ENCODE data around the gene GOLT1A. TPM values are rescaled to one million over a fixed set of nuclear protein-coding genes. Genes with fewer than 3 reads are reported as not detected.

GOLT1A gene, protein sequence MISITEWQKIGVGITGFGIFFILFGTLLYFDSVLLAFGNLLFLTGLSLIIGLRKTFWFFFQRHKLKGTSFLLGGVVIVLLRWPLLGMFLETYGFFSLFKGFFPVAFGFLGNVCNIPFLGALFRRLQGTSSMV
- 7.0 and 9.7 TPM in 2 replicates for total RNA-seq (ENCODE audit: low replicate concordance)
- long read RNA-seq, partial matches to known transcripts: 0 of 2 reads
- long read RNA-seq, other reads (novel, unspliced or antisense): 0 of 2 reads

DNA sequence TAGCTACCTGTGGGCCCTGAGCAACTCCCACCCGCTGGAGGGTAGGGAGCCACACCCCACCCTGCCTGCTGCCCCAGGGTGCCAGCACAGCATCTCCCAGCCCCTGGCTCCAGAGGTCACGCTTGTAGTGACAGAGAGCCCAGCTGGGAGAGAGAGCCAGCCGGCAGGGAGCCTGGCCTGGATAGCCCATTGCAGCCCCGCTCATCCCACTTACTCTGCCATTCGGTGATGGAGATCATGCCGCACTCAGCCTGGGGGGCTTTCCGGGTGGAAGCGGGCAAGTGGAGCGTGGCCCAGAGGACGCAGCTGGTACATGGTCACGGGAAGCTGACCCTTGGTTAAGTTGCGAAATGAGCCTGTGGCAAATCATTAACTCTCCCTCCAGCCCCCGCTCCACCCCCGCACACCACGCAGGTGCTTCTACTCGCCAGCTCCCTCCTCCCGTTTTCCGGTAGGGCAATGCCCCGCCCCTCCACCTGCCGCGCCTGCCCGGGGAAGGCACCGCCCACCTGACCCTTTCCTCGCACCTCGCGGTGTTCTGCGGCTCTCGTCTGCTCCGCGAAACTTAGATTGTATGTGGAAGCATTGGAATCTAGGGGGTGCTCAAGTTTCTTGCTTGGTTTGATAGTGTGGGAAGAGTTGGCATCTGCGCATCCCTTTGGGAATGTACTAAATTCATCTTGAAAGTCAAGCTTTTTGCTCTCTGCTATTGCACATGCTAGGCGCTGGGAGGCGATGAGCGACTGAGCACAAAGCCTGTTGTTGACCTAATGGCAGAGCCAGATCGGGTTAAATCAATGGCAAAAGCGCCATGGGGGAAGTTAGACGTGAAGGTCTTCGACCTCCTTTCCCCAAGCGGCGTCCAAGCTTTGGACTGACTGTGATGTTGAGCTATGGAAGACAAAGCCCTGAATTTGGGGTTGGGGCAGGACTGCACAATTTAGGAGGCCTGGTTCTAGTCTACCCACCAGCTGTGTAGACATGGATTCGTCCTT is at the start of gene GOLT1A:
Gene GOLT1A, minus strand, starts transcription at position 321 of the 995 bp plus-strand sequence. Its CDS starts 82 bp downstream, at position 239.
- Mint-ChIP-seq H3K9me3 (no peaks in the 10 kb centered on the region), H3K36me3 (no peaks in the 10 kb centered on the region), H3K27ac (peak within 1 kb of the TSS; percentile 44), H3K27me3 (peaks cover 3% of the 10 kb centered on the region), H3K4me3 (peak within 1 kb of the TSS; percentile 78), H3K4me1 (ENCODE audit: unreplicated experiment) (peaks cover 5% of the 10 kb centered on the region)
- no peak for DNase-seq (ENCODE audit: extremely low spot score, unreplicated experiment)
- TF ChIP-seq, protein P1, sequence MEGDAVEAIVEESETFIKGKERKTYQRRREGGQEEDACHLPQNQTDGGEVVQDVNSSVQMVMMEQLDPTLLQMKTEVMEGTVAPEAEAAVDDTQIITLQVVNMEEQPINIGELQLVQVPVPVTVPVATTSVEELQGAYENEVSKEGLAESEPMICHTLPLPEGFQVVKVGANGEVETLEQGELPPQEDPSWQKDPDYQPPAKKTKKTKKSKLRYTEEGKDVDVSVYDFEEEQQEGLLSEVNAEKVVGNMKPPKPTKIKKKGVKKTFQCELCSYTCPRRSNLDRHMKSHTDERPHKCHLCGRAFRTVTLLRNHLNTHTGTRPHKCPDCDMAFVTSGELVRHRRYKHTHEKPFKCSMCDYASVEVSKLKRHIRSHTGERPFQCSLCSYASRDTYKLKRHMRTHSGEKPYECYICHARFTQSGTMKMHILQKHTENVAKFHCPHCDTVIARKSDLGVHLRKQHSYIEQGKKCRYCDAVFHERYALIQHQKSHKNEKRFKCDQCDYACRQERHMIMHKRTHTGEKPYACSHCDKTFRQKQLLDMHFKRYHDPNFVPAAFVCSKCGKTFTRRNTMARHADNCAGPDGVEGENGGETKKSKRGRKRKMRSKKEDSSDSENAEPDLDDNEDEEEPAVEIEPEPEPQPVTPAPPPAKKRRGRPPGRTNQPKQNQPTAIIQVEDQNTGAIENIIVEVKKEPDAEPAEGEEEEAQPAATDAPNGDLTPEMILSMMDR (conservative IDR thresholded peaks at IDR 0.05): peak; percentile 83

DNA sequence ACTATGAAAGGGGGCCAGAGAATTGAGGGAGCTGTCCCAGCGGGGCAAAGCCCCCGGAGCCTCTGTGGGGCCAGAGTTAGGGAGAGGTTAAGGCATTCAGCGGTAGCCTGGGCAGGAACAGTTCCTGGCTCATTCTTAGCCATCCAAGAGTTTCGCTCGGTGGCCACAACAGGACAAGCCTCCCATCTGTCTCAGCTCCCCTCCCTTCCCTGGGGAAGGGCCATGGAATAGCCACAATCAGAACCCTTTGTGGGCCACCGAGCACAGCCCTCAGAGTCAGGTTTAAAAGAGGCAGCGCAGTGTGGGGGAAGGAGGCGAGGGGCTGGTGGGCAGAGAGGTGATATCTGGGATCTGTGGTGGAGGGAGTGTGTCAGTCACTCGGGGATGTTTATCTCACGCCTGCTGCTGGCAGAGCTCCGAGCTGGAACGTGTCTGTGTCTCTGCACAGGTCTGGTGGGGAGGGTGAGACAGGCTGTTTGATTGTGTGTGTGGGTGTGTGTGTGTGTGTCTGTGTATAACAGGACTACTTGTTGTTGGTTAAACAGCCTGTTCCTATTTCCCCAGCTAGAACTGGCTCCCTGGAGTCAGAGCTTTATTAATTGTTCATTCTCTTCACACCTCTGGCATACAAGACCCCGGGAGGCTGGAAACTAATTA is 49.6 kb upstream of the GOLT1A start:
- peaks cover 35% of the 10 kb centered on the region for H3K4me1 Mint-ChIP-seq (ENCODE audit: unreplicated experiment)
- H3K36me3 Mint-ChIP-seq: peaks cover 12% of the 10 kb centered on the region
- no peak for DNase-seq (ENCODE audit: extremely low spot score, unreplicated experiment)
- H3K9me3 Mint-ChIP-seq: no peaks in the 10 kb centered on the region
- TF ChIP-seq, protein P1 (conservative IDR thresholded peaks at IDR 0.05): no peak
- no peaks in the 10 kb centered on the region for H3K27me3 Mint-ChIP-seq
- peak overlapping the region; percentile 11 for H3K27ac Mint-ChIP-seq
- peak overlapping the region; percentile 26 for H3K4me3 Mint-ChIP-seq

DNA sequence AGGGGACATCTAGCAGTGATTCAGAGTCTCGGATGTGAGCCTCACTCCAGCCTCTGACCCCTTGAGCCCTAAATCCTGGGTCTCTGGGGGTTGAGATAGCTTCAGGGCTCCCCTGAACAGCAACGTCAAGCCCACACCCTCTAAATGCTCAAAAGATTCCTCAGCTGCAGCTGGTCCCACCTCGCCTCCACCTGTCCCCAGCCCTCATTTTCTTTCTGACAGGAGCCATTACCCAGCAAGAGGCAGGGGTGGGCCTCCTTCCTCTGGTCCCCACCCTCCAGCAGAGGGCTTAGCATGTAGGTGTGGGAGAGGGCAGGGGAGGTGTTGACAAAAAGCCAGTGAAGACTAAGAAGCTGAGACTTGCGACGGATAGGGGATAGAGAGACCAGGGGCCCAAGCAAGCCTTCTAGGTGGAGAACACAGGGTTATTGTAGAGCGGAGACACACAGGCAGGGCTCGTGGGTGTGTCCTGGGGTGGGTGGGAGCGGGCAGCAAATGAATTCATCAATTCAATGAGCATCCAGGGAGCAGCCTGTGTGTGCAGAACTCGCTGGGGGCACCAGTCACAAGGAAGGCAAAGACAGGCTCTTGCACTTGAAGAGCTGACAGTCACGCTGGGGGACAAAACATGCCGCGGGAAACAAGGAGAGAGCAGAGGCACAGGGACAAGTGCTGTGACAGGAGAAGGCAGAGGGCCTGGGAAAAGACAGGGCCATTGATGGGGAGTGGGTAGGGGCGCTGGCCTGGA is 48.9 kb upstream of the GOLT1A start:
- H3K4me1 Mint-ChIP-seq (ENCODE audit: unreplicated experiment): peaks cover 35% of the 10 kb centered on the region
- H3K27me3 Mint-ChIP-seq: no peaks in the 10 kb centered on the region
- H3K36me3 Mint-ChIP-seq: peaks cover 15% of the 10 kb centered on the region
- H3K27ac Mint-ChIP-seq: peak overlapping the region; percentile 11
- H3K4me3 Mint-ChIP-seq: peak overlapping the region; percentile 17
- no peaks in the 10 kb centered on the region for H3K9me3 Mint-ChIP-seq
- TF ChIP-seq, protein P1 (conservative IDR thresholded peaks at IDR 0.05): no peak
- no peak for DNase-seq (ENCODE audit: extremely low spot score, unreplicated experiment)

DNA sequence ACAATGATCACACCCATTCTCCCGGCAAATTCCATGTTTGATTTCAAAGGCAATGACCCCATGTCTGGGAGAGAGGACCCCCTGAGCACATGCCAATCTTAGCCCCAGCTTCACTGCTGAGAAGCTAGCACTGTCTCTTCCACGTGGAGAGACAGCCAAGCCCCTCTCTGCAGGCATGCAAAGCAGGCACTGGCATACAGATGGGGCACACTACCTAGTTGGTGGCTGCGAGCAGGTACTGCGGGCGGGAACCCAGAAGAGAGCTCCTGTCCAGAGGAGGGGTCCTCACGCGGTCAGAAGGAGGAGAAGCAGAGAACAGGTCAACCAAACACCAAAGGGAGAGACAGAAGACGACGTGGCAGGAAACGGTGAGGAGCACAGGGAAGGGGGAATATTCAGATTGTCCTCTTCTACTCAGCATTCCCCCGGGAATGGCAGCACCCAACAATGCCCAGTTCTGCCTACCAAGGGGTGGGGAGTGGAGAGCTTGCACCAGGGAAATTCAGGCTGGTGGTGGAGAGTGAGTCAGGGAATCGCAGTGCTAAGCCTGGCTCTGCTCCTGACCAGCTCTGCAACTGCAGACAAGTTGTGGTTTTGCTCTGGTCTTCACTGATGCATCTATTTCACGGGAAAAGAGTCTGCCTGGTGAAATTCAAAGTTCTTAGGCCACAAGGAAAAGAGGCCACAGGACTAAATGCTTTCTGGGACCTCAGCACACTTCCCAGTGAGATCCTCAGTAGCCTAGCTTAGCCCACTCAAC is 48.1 kb upstream of the GOLT1A start:
- H3K27ac Mint-ChIP-seq: no peak overlapping the region
- no peaks in the 10 kb centered on the region for H3K9me3 Mint-ChIP-seq
- no peak overlapping the region for H3K4me3 Mint-ChIP-seq
- no peak for DNase-seq (ENCODE audit: extremely low spot score, unreplicated experiment)
- no peaks in the 10 kb centered on the region for H3K27me3 Mint-ChIP-seq
- H3K4me1 Mint-ChIP-seq (ENCODE audit: unreplicated experiment): peaks cover 28% of the 10 kb centered on the region
- TF ChIP-seq, protein P1 (conservative IDR thresholded peaks at IDR 0.05): no peak
- peaks cover 10% of the 10 kb centered on the region for H3K36me3 Mint-ChIP-seq
